22Rv1 (cell line): ENCODE data around the gene OSBPL7.

Experiments used
- ZFX ChIP-seq: fragments of 450-650 bp; IDR thresholded peaks from 2 replicates; pipeline ENCODE4 v1.6.1; 2017; ENCODE audit warnings: antibody characterized with exemption, borderline replicate concordance
- TF ChIP-seq, protein P1 (sequence below): fragments of 450-650 bp; IDR thresholded peaks from 2 replicates; pipeline ENCODE4 v1.5.1; 2017; ENCODE audit warnings: mild to moderate bottlenecking

DNA sequence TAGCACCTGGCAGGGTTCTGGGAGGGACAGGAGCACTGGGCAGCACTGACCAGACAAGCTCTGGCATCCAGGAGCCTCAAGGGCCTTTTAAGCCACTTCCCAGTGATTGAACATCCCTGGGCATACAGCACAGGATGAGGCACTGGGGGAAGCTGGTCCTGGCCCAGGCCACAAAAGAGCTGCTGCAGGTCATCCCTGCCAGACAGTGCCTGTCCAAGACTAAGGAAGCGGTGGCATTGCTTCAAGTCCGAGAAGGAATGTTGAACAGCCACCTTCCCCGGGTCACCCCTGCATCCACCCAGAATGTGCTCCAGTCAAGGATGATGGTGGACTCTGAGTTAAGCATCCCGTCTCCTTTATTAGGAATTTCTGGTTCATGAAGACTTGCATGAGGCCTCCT is 1.2 kb upstream of the OSBPL7 start:
- TF ChIP-seq, protein P1, sequence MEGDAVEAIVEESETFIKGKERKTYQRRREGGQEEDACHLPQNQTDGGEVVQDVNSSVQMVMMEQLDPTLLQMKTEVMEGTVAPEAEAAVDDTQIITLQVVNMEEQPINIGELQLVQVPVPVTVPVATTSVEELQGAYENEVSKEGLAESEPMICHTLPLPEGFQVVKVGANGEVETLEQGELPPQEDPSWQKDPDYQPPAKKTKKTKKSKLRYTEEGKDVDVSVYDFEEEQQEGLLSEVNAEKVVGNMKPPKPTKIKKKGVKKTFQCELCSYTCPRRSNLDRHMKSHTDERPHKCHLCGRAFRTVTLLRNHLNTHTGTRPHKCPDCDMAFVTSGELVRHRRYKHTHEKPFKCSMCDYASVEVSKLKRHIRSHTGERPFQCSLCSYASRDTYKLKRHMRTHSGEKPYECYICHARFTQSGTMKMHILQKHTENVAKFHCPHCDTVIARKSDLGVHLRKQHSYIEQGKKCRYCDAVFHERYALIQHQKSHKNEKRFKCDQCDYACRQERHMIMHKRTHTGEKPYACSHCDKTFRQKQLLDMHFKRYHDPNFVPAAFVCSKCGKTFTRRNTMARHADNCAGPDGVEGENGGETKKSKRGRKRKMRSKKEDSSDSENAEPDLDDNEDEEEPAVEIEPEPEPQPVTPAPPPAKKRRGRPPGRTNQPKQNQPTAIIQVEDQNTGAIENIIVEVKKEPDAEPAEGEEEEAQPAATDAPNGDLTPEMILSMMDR: no peak
- TF ChIP-seq ZFX: no peak
